Activated CD4-positive, alpha-beta T cell treated with anti-CD3 and anti-CD28 coated beads, Interleukin-2, amount 50 U/mL, for 4 hours (primary cell): Measurements from ENCODE around the gene TMEM108.

Experiments used
- DNase-seq, 2 experiments: peaks; one replicate each; pipeline ENCODE4 v3.0.0-alpha.2; 2020

Gene TMEM108

DNA sequence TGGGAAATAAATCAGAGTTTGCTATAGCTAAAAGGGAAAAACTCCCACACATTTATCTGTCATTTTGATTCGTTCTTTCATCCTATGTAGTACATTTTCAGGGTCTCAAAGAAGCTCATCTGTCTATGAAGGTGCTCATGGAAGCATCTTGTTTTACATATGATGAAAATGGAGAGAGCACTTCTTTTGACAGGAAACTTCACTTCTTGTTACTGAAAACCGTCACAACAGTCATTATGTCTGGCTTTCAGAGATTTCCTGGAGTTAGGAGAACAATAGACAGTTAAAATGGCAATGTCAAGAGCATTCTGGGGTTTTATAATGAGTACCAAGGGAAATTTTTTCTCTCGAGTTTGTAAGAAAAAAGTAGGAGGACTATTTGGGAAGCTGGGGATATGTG lies 83.3 kb downstream of the TMEM108 start:
- DNase-seq, result no peak

DNA sequence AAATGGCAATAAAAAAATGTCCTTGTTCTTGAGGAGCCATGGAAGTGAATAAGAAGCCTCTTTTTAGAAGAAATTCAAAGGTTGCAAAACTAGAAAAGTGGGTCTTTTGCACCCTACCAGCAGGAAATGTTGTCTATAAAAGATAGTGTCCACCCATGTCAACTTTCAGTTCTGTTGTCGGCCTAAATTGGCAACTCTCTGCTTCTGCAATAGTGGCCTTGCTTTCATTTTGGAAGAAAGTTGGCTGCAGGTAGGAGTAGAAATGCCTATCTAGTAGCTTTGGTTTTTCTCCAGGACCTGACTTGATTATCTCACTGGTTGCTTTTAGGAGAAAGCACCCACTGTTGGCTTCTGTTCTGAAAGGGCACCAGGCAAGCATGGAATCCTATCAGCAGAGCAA lies 85.4 kb downstream of the TMEM108 start:
- DNase-seq, result no peak

DNA sequence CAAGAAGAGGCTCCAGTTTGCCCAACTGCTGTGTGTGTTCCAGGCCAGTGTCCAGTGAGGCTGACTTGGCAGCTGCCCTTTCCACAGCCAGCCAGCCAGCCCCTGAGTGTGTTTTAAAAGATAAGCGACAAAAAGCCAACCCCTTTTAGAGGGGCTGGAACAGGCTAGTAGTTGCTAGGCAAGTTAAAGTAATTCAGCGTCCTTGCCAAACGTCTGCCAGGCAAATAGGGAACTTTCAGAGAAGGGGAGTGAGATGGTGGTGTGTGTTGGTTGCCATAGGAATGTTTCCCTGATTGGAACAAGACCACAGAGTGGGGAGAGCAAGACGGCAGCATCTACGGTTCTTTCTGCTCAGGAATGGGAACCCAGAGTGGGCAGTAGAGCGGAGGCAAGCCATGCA lies 86.3 kb downstream of the TMEM108 start:
- no peak for DNase-seq

DNA sequence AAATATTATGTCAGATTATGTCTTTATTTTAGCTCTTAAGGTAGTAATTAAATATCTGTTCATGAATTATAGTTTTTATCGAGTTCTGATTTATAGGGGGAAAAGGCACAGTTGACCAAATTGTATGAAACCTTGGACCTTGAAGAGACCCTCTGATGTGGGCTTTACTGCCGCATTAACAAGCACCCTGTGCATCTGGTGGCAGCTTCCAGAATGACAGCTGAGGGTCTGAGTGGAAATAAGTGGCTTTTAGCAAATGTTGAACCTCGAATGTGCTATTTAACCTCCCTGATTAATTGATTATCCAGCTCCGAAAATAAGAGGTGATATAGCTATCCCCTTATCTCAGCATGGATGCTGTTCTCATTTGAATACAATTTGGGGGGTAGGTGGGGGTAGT lies 87.0 kb downstream of the TMEM108 start:
- no peak for DNase-seq

DNA sequence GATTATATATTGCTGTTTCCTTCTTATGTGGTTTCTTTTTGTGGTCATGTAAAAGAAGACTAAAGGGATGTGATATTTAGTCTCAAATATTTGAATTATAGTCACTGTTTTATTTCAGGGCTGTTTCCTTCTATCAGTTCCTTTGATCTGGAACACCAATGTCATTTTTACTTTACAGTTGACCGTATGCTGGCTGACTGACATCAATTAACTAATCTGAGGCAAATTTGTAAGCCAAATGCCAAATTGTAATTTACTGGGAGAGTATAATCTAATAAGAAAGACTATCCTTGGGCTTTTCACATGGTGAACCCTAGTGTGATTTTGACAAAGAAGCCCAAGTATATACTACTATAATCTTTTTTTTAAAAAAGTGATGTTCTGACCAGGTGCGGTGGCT lies 87.6 kb downstream of the TMEM108 start:
- no peak for DNase-seq

DNA sequence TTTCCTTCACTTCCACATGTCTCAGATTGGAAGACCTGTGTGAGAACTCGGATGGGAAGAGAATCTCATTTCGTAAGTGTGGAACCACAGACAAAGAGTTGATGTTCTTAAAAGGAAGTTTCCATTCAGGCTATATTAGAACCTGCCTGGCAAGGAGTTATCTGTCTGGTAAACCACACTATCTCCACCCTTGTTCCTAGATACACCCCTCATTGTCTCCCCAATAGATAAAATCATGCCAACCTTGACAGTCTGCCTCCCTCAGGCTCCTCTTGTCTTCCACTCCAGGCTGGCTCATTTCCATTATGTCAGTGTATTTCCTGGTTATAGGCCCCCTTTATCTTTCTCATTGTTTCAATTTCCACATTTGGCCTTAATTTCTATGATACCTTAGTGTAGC lies 89.2 kb downstream of the TMEM108 start:
- DNase-seq, result no peak

DNA sequence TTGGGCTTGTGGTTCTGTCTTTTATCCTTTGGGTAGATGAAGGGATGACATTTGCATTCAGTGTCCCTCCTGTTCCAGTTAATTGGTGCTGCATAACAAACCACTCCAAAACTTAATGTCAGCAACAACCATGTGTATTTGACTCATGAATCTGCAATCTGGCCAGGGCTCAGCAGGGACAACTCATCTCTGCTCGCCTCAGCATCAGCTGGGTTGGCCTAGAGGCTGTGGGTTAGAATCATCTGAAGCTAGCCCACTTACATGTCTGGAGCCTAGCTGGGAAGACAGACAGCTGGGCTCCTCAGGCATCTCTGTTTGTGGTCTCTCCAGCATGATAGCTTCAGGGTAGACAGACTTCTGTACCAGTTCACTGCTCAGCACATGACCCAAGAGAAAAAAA lies 92.0 kb downstream of the TMEM108 start:
- no peak for DNase-seq

DNA sequence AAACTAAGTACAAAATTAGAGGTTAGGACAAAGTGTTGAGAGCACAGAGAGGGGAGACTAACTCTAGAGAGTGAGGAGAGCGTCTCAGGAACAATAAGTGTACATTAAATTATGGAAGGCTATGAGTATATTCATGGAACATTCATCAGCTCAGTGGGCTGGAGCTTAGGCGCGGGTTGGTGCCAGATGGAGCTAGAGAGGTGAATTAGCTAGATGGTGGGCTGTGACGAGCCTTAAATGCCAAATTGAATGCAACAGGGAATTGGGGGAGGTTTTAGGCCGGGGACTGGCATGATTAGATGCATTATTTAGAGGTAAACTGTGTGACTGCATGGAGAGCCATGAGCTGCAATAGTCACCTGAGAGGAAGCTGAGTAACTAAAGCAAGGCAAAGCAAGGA lies 97.1 kb downstream of the TMEM108 start:
- DNase-seq, result no peak

DNA sequence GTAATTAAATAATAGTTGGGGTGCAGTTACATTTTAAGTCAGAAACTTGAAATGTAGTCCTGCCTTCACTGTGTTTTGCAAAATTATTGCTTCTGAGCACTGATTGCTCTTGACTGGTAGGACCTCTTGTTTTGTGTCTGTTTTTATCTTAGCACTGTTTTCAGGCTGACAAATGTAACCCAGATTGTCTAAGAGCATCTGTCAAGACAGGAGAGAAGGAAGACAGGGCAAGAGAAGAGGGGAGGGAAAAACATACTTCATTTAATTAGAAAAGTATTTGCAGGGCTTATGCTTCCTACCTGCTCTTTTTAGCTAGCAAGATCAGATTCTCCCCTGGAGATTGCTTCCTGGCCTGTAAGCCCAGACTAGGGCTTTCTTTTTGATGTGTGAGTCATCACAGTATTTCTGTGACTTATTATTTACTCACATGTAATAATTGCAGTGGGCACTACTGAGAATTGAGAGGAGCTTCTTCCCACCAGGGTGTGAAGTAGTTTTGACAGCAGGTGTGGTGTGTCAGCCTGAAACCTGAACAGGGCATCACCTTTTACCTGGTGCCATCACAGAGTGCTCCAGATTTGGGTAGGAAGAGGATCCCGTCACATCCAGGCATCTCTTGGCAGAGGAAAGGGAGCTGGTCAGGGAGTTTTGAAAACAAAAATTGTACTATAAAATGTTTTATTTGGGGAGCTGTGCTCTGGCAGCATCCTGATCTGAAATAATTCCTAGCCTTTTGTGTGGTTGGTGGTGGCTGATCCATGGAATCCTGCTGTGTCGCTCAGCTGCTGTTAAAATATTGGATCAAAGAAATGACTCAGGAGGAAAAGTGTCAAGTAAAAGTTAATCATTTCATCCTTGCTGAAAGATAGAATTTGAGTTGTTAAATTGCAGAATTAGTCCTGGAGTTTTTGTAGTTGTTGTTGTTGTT lies 98.2 kb downstream of the TMEM108 start:
- DNase-seq, result no peak

DNA sequence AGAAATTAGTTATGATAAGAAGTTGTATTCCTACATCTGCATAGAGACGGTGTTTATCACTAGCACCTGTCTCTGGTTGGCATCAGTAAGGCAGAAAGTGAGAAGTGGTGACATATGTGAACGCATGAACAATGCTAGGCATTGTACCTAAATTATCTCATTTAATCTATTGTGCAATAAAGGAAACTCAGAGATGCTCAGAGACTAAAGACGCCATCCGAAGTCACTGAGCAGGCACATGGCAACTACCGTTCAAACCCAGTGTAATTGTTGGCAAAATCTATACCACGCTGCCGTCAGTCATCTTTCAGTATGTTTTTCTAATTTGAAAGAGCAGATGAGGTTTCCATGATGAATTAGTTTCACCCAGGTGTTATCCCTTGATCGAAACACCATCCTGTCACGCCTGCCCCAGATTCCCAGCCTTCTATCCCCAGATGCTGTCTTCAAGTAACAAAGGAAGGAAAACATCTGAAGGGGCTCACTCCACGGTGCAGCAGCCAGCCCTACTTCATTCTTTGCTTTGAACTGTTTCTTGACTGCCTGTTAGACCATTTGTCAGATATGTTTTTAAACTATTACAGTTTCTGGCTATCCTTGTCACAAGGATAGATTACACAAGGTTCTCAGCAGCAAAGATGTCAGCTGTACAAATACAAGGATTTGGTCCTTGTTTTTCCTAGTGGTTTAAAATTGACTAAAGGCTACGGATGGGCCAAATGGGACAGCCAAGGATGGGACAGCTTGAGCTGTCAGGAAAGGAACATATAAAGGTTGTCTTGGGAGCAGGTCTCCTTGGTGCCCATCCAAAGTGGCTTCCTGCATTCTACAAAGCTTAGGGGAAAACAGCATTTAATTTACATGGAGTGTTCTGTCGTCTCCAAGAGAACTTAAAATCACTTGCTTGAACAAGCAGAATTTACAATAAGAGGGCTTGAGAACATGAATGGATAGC lies 99.1 kb downstream of the TMEM108 start:
- DNase-seq, result no peak

DNA sequence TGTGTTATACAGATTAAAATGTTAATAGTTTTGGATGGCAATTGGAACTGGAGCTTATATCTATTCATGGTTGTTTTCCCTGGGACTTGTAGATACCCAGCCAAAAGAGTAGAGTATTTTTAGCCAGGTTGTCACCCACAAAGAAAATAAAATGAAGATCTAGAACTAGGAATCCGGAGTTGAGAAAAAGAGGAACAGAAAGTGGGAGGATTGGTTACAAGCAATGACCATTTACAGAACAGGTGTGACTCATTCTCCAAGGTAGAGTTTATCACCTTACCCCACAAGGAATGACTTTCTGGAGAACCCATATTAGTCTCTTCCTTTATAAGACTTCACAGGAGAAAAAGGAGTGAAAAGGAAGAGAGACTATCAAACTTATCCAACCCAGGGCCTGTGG lies 99.8 kb downstream of the TMEM108 start:
- no peak for DNase-seq

DNA sequence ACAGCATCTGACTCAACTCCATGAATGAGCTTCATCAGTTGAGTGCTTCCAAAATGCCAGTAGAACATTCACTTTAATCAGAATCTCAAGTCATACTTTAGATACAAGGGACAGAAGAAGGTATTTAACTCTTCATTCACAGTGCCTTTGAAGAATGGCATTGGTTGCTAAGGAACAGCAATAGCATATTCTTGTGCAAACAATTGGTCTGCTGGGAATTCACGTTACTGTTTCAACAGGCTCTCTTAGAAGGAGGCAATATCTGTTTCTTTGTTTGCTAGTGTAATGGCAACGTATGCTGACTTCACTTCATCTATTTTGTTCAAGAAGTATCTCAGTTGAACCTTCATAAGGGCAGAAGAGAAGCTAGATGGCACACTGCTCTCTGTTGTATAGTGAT lies 113.9 kb downstream of the TMEM108 start:
- no peak for DNase-seq

DNA sequence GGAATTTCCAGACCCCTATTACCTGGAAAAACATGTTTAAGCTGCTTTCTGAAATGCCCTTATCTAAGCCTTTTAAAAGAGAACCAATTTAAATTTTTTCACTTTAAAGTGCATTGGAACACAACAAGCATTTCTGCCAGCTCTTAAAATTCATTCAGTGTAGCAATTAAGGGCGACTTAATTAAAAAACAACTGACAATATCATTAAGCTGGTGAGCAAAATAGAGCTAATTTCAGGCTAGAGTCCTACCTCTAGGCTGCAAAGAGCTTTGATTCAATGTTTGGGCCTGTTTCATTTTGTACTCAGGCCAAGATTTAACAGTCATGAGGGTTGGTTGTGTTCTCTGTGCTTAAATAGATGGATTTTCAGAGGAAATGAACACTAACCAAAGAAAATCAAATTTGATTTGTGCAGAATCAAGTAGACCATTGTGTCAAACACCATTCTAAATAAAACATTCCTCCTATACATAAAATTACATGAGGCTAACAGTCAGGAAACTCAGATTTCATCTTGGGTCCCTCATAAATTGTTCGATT lies 114.6 kb downstream of the TMEM108 start:
- no peak for DNase-seq

DNA sequence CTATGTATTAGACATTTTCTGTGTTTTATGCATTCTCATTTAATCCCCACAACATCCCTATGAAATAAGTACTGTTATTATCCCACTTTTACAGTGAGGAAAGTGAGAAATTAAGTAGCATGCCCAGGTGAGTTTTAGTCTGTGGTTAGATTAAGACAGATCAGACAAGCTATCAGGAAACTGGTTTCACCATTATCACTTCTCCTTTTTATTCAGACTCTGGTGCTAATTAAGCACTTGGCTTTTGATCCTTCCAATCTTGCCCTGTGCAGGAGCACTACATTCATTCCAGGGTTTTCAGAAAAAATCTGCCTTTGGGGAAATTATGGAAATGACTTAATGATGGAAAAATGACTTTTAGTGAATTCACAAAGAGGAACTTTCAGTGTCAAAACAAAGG lies 115.2 kb downstream of the TMEM108 start:
- no peak for DNase-seq

DNA sequence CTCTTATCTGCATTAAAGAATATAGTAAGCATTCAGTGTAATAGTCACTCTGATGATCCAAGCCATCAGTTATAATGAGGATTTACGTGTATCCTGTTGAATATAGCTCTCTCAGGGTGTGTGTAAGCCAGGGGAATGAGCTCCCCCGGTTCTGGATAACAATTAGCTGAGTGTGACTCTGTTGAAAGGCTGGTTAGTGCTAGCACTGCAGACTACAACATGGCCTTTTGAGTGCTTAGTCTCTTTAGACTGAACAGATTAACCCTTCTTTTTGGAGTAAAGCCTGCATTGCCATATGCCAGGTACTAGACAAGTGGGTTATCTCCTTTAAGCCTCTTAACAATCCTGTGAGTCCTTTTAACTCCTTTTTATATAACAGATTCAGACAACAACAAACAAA lies 119.5 kb downstream of the TMEM108 start:
- DNase-seq, result no peak

DNA sequence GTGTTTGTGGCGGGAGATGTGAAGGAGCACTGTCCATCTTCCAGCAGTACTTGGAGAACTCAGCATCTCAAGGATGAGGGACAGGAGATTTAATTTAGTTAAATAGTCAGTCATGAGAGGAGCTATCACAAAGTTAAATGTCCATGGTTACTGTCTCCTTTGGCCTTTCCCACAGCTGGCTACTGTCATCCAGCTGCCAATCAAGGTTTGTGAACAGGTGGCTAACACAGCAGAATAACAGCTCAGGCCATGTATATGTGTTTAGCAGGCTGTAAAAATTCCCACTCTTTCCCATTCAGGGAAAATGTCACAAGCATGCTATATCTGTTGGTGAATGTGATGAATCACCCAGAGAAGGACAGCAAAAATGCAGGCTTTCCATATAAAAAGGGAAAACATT lies 120.5 kb downstream of the TMEM108 start:
- no peak for DNase-seq

DNA sequence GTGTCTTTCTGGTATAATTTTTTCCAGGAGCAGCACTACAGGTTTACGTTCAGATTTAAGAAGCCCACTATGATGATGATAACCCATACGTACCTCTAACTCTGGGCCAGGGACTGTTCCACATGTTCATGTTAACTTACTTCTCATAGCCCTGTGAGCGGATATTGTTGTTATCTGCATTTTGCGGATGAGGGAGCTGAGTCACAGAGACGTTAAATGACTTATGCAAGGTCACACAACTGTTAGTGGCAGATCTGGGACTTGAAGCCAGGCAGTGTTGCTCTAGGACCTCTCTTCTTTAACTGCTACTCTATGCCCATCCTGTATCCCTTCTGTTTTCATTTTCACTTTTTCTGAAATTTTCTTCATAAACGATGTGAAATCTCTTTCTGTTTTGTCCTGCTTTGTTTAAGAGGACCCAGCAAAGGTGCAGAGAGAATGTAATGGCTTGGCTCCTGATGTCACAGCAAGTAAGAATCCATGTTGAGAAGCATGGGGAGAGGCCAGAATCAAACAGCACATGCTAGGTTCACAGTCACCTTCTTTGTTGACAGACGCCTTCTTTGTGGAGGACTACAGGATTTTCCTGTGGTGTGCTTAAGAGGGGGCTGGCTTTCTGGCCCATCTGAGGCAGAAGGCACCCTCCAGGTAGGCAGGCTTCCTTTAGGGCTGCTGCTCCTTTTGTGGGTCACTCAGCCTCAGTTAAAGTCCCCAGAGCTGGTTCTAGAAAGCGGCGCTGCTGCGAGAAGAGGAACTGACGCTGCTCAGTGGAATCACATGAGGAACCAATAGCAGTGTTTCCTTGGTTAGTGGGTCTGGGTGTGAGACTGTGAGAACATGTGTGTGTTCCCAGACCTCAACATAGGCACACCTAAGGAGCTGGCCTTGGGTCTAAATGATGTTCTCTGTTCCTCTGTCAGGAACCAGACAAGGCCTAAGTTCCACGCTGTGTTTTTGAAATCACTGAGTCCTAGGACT lies 121.6 kb downstream of the TMEM108 start:
- no peak for DNase-seq

DNA sequence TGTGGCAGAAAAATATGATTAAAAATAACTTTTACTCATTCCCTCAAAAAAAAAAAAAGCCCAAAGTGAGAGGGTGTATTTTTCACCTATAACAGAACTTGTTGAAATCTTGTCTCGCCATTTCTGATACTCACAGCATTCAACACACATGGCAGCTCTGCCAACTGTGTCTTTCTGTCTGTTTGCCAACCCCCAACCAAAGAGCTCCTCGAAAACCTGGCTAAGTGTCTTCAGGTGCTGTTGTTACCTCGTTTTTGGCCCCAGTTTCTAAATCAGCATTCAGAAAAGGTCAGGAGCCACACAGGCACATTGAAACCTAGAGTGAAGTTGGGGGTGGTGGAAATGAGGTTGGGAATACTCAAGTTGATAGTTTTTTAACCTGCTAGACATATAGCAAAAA lies 123.5 kb downstream of the TMEM108 start:
- no peak for DNase-seq

DNA sequence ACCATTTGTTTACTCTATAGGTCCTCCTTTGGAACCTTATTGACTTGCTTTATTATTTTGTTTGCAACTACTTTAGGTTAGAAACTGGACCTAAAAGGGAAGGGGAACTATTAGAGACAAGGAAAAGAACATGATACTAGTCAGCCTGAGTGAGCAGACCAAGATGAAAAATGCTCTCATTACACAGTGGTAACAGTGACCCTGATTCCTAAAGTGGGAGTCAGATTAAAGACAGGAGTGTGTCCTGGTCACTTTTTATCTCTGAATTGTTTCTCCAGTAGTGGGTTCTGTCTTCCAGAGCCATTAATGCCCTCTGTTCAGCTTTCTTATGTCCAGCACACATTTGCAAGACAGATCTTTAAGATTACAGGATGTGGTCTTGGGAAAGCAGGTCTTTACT lies 124.1 kb downstream of the TMEM108 start:
- DNase-seq, result no peak

DNA sequence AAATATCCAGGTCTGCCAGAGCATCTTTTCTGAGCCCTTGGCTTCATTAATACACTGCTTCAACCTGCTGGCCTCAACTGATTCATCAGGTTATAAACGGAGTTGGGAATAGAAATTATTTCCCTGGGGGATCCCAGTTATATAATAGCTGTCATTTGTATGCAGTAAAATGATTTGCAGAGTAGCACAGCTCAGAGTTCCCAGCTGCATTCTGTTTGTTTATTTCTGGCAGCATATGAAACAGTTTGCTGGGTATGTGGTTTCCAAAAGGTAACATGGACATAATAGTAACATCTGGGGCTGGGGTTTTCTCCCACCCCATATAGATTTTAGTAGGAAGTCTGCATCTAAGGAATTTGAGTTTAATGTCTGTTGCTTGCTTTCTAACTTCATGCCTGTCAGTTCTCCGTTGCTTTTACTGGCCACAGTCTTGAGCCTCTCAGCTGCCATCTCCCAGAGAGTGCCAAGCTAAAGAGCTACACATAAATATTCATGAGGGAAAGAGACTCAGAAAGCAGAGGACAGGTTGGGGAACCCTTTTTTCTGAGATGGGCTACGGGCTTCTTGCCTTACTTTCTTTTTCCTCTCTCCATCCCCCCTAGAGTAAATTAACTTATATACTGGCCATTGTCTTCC lies 124.6 kb downstream of the TMEM108 start:
- no peak for DNase-seq

DNA sequence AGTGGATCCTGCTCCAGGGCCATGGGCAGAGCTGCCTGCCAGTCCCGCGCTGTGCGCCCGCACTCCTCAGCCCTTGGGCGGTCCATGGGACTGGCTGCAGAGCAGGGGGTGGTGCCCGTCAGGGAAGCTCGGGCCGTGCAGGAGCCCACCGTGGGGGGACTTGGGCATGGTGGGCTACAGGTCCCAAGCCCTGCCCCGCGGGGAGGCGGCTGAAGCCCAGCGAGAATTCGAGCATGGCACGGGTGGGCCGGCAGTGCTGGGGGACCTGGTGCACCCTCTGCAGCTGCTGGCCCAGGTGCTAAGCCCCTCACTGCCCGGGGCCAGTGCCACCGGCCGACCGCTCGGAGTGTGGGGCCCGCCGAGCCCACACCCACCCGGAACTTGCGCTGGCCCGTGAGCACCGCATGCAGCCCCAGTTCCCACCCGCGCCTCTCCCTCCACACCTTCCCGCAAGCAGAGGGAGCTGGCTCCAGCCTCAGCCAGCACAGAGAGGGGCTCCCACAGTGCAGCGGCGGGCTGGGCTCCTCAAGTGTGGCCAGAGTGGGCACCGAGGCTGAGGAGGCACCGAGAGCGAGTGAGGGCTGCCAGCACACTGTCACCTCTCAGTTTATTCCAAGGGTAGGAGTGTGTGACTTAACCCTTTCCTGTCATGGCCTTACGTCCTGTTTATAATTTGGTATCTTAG lies 129.3 kb downstream of the TMEM108 start:
- DNase-seq, result no peak
